H9 (cell line): ENCODE data around the gene ARHGAP15. TPM values are rescaled to one million over a fixed set of nuclear protein-coding genes. Genes with fewer than 3 reads are reported as not detected.

Experiments
- DNase-seq: peaks from one replicate; pipeline ENCODE4 v3.0.0-alpha.2; 2017
- H2AFZ ChIP-seq: one replicate; pipeline ENCODE4 v1.6.1; 2013; ENCODE audit warnings: mild to moderate bottlenecking, low read length, control low read depth, moderate library complexity
- H2AK5ac ChIP-seq: 2 replicates; pipeline ENCODE4 v1.6.1; 2013; ENCODE audit warnings: low read length, control low read depth, mixed read lengths; ENCODE audit not compliant: insufficient read length
- H2BK120ac ChIP-seq: one replicate; pipeline ENCODE4 v1.6.1; 2013; ENCODE audit warnings: low read depth, mild to moderate bottlenecking, low read length, control low read depth, inconsistent platforms; ENCODE audit not compliant: poor library complexity, severe bottlenecking
- H2BK12ac ChIP-seq: 2 replicates; pipeline ENCODE4 v1.6.1; 2013; ENCODE audit warnings: low read length, control low read depth, mixed read lengths, low read depth; ENCODE audit not compliant: insufficient read length
- H2BK15ac ChIP-seq: 2 replicates; pipeline ENCODE4 v1.6.1; 2013; ENCODE audit warnings: low read depth, low read length, control low read depth
- H2BK20ac ChIP-seq: one replicate; pipeline ENCODE4 v1.6.1; 2013; ENCODE audit warnings: low read depth, mild to moderate bottlenecking, low read length, control low read depth, inconsistent platforms; ENCODE audit not compliant: poor library complexity, severe bottlenecking
- H2BK5ac ChIP-seq: 2 replicates; pipeline ENCODE4 v1.6.1; 2013; ENCODE audit warnings: low read length, control low read depth, mixed read lengths; ENCODE audit not compliant: insufficient read length
- H3K14ac ChIP-seq: 2 replicates; pipeline ENCODE4 v1.6.1; 2013; ENCODE audit warnings: low read length, control low read depth; ENCODE audit not compliant: insufficient read depth
- H3K18ac ChIP-seq: 2 replicates; pipeline ENCODE4 v1.6.1; 2013; ENCODE audit warnings: low read depth, mild to moderate bottlenecking, mixed read lengths, low read length, control low read depth; ENCODE audit not compliant: insufficient read length
- H3K23ac ChIP-seq: 2 replicates; pipeline ENCODE4 v1.6.1; 2013; ENCODE audit warnings: low read length, control low read depth, mixed read lengths, low read depth; ENCODE audit not compliant: insufficient read length
- H3K23me2 ChIP-seq: 2 replicates; pipeline ENCODE4 v1.6.1; 2013; ENCODE audit warnings: low read depth, mild to moderate bottlenecking, mixed read lengths, low read length, control low read depth; ENCODE audit not compliant: insufficient read length, poor library complexity, severe bottlenecking
- H3K27ac ChIP-seq: 2 replicates; pipeline ENCODE4 v1.5.1; 2013; ENCODE audit warnings: low read length, control low read depth, mixed read lengths, low read depth; ENCODE audit not compliant: insufficient read length
- H3K27me3 ChIP-seq: 2 replicates; pipeline ENCODE4 v1.6.1; 2013; ENCODE audit warnings: low read length, control low read depth, inconsistent platforms; ENCODE audit not compliant: insufficient read depth
- H3K4ac ChIP-seq: 2 replicates; pipeline ENCODE4 v1.6.1; 2013; ENCODE audit warnings: low read depth, mild to moderate bottlenecking, control low read depth, inconsistent platforms, low read length, moderate library complexity
- H3K4me1 ChIP-seq: 2 replicates; pipeline ENCODE4 v1.6.1; 2013; ENCODE audit warnings: low read length, control low read depth, inconsistent platforms; ENCODE audit not compliant: insufficient read depth
- H3K4me2 ChIP-seq: 2 replicates; pipeline ENCODE4 v1.6.1; 2013; ENCODE audit warnings: low read length, control low read depth, mixed read lengths; ENCODE audit not compliant: insufficient read length, insufficient read depth
- H3K56ac ChIP-seq: 2 replicates; pipeline ENCODE4 v1.6.1; 2013; ENCODE audit warnings: low read depth, mild to moderate bottlenecking, mixed read lengths, low read length, control low read depth; ENCODE audit not compliant: insufficient read length
- H3K79me1 ChIP-seq: 2 replicates; pipeline ENCODE4 v1.6.1; 2013; ENCODE audit warnings: low read depth, mild to moderate bottlenecking, moderate library complexity, low read length, control low read depth, inconsistent platforms; ENCODE audit not compliant: insufficient read depth, poor library complexity, severe bottlenecking
- H3K79me2 ChIP-seq: 2 replicates; pipeline ENCODE4 v1.6.1; 2013; ENCODE audit warnings: low read length, control low read depth, inconsistent platforms; ENCODE audit not compliant: insufficient read depth
- H3K9ac ChIP-seq: 2 replicates; pipeline ENCODE4 v1.6.1; 2013; ENCODE audit warnings: low read length, control low read depth, mixed read lengths; ENCODE audit not compliant: insufficient read length; ENCODE audit errors: extremely low read depth
- H3K9me3 ChIP-seq: one replicate; pipeline ENCODE4 v1.6.1; 2013; ENCODE audit warnings: low read depth, low read length, inconsistent platforms; ENCODE audit not compliant: control insufficient read depth
- H3T11ph ChIP-seq: one replicate; pipeline ENCODE4 v1.6.1; 2013; ENCODE audit warnings: mild to moderate bottlenecking, low read length, control low read depth, inconsistent platforms
- H4K20me1 ChIP-seq: one replicate; pipeline ENCODE4 v1.6.1; 2013; ENCODE audit not compliant: control insufficient read depth, insufficient read length, insufficient read depth
- H4K5ac ChIP-seq: 2 replicates; pipeline ENCODE4 v1.6.1; 2013; ENCODE audit warnings: low read depth, mild to moderate bottlenecking, mixed read lengths, low read length, control low read depth; ENCODE audit not compliant: insufficient read length
- H4K8ac ChIP-seq: replicated peaks from 2 replicates; pipeline ENCODE4 v1.6.1; 2013; ENCODE audit warnings: low read length, control low read depth, mixed read lengths, low read depth; ENCODE audit not compliant: insufficient read length
- H4K91ac ChIP-seq: 2 replicates; pipeline ENCODE4 v1.6.1; 2013; ENCODE audit warnings: low read depth, mild to moderate bottlenecking, moderate library complexity, mixed read lengths, low read length, control low read depth; ENCODE audit not compliant: insufficient read length
- H3K27ac Mint-ChIP-seq, 3 experiments: 2 replicates in 2 of 3; 3 replicates in 1 of 3; pipeline ENCODE4 v1.8.0; 2020 to 2021; ENCODE audit warnings: mixed read lengths in 3 of 3, mild to moderate bottlenecking in 1 of 3, moderate library complexity in 1 of 3
- H3K27me3 Mint-ChIP-seq: 2 replicates; pipeline ENCODE4 v1.8.0; 2021; ENCODE audit warnings: low read depth, mild to moderate bottlenecking, moderate library complexity, mixed read lengths
- H3K36me3 Mint-ChIP-seq, 3 experiments: 2 replicates in 2 of 3; 3 replicates in 1 of 3; pipeline ENCODE4 v1.8.0; 2020 to 2021; ENCODE audit warnings: low read depth in 3 of 3, mixed read lengths in 3 of 3; ENCODE audit not compliant: insufficient read depth in 1 of 3
- H3K4me1 Mint-ChIP-seq, 2 experiments: 2 replicates each; pipeline ENCODE4 v1.8.0; 2020; ENCODE audit warnings: mixed read lengths in 2 of 2
- H3K4me3 Mint-ChIP-seq, 2 experiments: 2 replicates in 1 of 2; 3 replicates in 1 of 2; pipeline ENCODE4 v1.8.0; 2020 to 2021; ENCODE audit warnings: mild to moderate bottlenecking in 2 of 2, mixed read lengths in 2 of 2, moderate library complexity in 1 of 2
- H3K9me3 Mint-ChIP-seq, 2 experiments: 2 replicates in 1 of 2; 3 replicates in 1 of 2; pipeline ENCODE4 v1.8.0; 2020; ENCODE audit warnings: mild to moderate bottlenecking in 2 of 2, mixed read lengths in 2 of 2, moderate library complexity in 1 of 2
- CTCF ChIP-seq: fragments of 200-600 bp; sonication (generic); conservative IDR thresholded peaks from 3 replicates; pipeline ENCODE4 v1.8.0; 2021; ENCODE audit warnings: antibody characterized with exemption, mild to moderate bottlenecking
- WGBS: extraction: QIAGEN DNeasy Blood & Tissue Kit; methylation state at CpG from one replicate; pipeline ENCODE4 v1.1.7; 2013; ENCODE audit warnings: missing lambda C conversion rate, low lambda C conversion rate, mixed read lengths; ENCODE audit not compliant: insufficient read length; ENCODE audit errors: extremely low coverage; 5-methylcytosine and 5-hydroxymethylcytosine counted together
- total RNA-seq: library from RNA; stranded (reverse); gene quantifications from 2 replicates; pipeline ENCODE4 v1.2.1, GENCODE V29; 2021

ARHGAP15 gene
- total RNA-seq, 1 experiment from 2014 or later, result not detected

GRCh38 chr2:143519521-143519920, 390.3 kb downstream of the ARHGAP15 start:
- Histone ChIP-seq H4K5ac (no peak overlapping the region), H3K14ac (no peak overlapping the region), H2BK5ac (no peak overlapping the region), H3K18ac (no peak overlapping the region), H3K23ac (no peak overlapping the region), H3K9ac (no peak overlapping the region), H2BK15ac (no peak overlapping the region), H3K79me1 (no peaks in the 10 kb centered on the region), H3T11ph (no peak overlapping the region), H3K27me3 (no peaks in the 10 kb centered on the region), H2BK20ac (no peak overlapping the region), H3K4ac (no peak overlapping the region), H3K4me2 (no peak overlapping the region), H3K79me2 (no peaks in the 10 kb centered on the region), H4K8ac (no peak overlapping the region), H2AK5ac (no peak overlapping the region), H4K91ac (no peak overlapping the region), H3K23me2 (no peaks in the 10 kb centered on the region), H2BK120ac (no peak overlapping the region), H2AFZ (no peak overlapping the region), H4K20me1 (no peaks in the 10 kb centered on the region), H3K56ac (no peak overlapping the region), H3K9me3 (no peaks in the 10 kb centered on the region), H3K4me1 (no peaks in the 10 kb centered on the region), H3K27ac (no peak overlapping the region), H2BK12ac (no peak overlapping the region)
- no peak for DNase-seq
- Mint-ChIP-seq H3K9me3 (no peaks in the 10 kb centered on the region), H3K4me3 (no peak overlapping the region), H3K4me1 (no peaks in the 10 kb centered on the region), H3K27ac (no peak overlapping the region), H3K27me3 (no peaks in the 10 kb centered on the region), H3K36me3 (no peaks in the 10 kb centered on the region)
- WGBS, result no CpG with 5 or more reads among the region's 3 CpGs
- TF ChIP-seq CTCF, result no peak
